Esophagus squamous epithelium (tissue), 5 donors: Measurements from ENCODE around the gene METTL2B. TPM values are rescaled to one million over a fixed set of nuclear protein-coding genes. Genes with fewer than 3 reads are reported as not detected.

ENCODE experiments used
- DNase-seq: peaks from one replicate; lab custom pipeline; 2025; lab: John Stamatoyannopoulos, UW
- H3K27ac ChIP-seq, 4 donors: fragments of 200-600 bp; sonication (generic); one replicate each; pipeline ENCODE4 v1.5.1; 2016 to 2019; ENCODE audit warnings: mild to moderate bottlenecking in 1 of 4
- H3K27me3 ChIP-seq, 4 donors: fragments of 200-600 bp; sonication (generic); 1 replicate in 3 of 4; 2 replicates in 1 of 4; pipeline versions ENCODE4 v1.5.1 to v1.6.0; 2017 to 2021; ENCODE audit warnings: antibody characterized with exemption in 1 of 4
- H3K36me3 ChIP-seq, 3 donors: fragments of 200-600 bp; sonication (generic); one replicate each; pipeline ENCODE4 v1.5.1; 2016 to 2019
- H3K4me1 ChIP-seq, 3 donors: fragments of 200-600 bp; sonication (generic); one replicate each; pipeline ENCODE4 v1.5.1; 2017 to 2019
- H3K4me3 ChIP-seq, 4 donors: fragments of 200-600 bp; sonication (generic); 1 replicate in 3 of 4; 2 replicates in 1 of 4; pipeline ENCODE4 v1.5.1; 2016 to 2019; ENCODE audit warnings: mild to moderate bottlenecking in 2 of 4, moderate library complexity in 1 of 4
- H3K9me3 ChIP-seq, 3 donors: fragments of 200-600 bp; sonication (generic); one replicate each; pipeline ENCODE4 v1.5.1; 2016 to 2019
- CTCF ChIP-seq, 6 experiments: fragments of 450-650 bp in 4 of 6; fragments of 200-600 bp in 2 of 6; sonication (generic) in 2 of 6; IDR thresholded peaks; one replicate each; pipeline ENCODE4 v1.5.1; 2016 to 2019; ENCODE audit warnings: antibody characterized with exemption in 6 of 6, mild to moderate bottlenecking in 4 of 6, moderate library complexity in 4 of 6
- POLR2A ChIP-seq, 4 donors: fragments of 450-650 bp; IDR thresholded peaks; one replicate each; pipeline ENCODE4 v1.6.1; 2017; ENCODE audit warnings: antibody characterized with exemption in 4 of 4, mild to moderate bottlenecking in 4 of 4, moderate library complexity in 3 of 4
- WGBS, 2 donors: methylation state at CpG; one replicate each; pipeline ENCODE4 v1.1.5; 2018; 5-methylcytosine and 5-hydroxymethylcytosine counted together
- intact Hi-C: fragments of 100-400 bp; cut with DNase I; formaldehyde crosslinking; loops from one replicate; pipeline ENCODE4 v1.15.0; 2022
- total RNA-seq, 4 donors: library from RNA; depleted of rRNA; stranded (reverse); fragments of >200 nt; gene quantifications; one replicate each; pipeline ENCODE4 v1.1.0, GENCODE V29; 2016
- donor health status: DM: yes; HTN: yes; CAD: no.

Gene METTL2B
- total RNA-seq, 4 donors from 2014 or later, result 20.2 to 26.6 (median 24.5) TPM

DNA sequence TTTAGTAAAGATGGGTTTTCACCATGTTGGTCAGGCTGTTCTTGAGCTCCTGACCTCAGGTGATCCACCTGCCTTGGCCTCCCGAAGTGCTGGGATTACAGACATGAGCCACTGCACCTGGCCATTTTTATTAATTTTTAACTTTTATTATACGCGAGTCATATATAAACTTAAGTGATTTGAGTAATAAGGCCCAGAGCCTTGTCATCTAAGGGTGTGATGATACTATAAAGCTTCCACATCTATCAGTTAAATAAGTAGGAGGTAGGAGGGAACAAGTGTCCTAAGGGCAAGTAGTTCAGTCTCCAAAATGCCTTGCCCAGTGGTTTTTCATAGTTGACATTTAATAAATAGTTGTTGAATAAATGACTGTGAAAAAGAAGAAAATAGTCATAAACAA, 34.2 kb upstream of the METTL2B start:
- no peak overlapping the region for H3K4me3 ChIP-seq
- TF ChIP-seq POLR2A (IDR thresholded peaks at IDR 0.05) (no peak), CTCF (IDR thresholded peaks at IDR 0.05) (no peak)
- intact Hi-C loops, result no loop called here

DNA sequence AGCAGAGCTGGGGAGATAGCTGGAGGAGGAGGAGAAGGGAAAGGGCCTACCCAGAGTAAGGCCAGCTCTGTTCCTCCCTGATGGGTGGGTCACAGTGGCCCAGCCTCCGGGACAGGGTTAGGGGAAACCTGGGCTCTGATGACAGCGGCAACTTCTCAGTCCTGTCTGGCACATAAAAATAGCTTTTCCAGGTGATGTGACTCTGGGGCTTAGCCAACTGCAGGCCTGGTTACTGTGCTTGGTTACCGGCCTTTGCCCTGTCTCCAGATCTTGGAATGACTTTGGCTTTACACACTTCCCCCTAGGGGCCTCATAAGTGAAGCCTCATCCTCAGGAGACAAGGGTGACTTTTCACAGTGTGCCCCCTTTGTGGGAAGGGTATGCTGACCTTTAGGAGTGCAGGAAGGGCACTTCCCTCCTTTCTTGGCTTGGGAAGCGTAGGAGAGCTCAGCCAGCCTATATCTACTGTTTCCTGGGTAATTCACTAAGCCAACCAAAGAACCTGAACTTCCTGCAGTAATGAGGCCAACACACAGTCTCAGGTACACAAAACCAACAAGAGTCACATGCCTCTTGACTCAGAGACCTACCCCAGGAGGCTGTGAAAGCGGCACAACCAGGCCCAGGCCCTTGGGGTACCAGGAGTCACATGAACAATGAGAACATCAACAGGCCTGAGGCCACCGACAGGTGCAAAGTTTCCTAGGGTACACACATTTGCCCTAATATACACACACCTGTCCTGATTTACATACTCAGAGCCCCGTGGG, 32.5 kb upstream of the METTL2B start:
- Histone ChIP-seq H3K27ac (peak overlapping the region; percentile 42 to 84 (median 76)), H3K36me3 (no peaks in the 10 kb centered on the region), H3K27me3 (no peaks in the 10 kb centered on the region), H3K4me3 (no peak overlapping the region), H3K9me3 (no peaks in the 10 kb centered on the region), H3K4me1 (peaks cover 0 to 20% (median 5%) of the 10 kb centered on the region in 3 donors)
- 58 to 64% methylated on average over 5 to 7 of the region's 7 CpGs for WGBS, 2 donors
- no peak for DNase-seq
- intact Hi-C loops, result no loop called here
- no peak for TF ChIP-seq POLR2A (IDR thresholded peaks at IDR 0.05)
- TF ChIP-seq CTCF (IDR thresholded peaks at IDR 0.05), result no peak

More for the DNA sequence above, 34.2 kb upstream of the METTL2B start:
- WGBS, 2 donors, result 88 to 98% methylated on average over 3 of the region's 3 CpGs
- H3K27ac ChIP-seq, result no peak overlapping the region
- no peaks in the 10 kb centered on the region for H3K9me3 ChIP-seq
- no peaks in the 10 kb centered on the region for H3K36me3 ChIP-seq
- peaks cover 0 to 20% (median 5%) of the 10 kb centered on the region in 3 donors for H3K4me1 ChIP-seq
- no peak for DNase-seq
- H3K27me3 ChIP-seq, result no peaks in the 10 kb centered on the region

DNA sequence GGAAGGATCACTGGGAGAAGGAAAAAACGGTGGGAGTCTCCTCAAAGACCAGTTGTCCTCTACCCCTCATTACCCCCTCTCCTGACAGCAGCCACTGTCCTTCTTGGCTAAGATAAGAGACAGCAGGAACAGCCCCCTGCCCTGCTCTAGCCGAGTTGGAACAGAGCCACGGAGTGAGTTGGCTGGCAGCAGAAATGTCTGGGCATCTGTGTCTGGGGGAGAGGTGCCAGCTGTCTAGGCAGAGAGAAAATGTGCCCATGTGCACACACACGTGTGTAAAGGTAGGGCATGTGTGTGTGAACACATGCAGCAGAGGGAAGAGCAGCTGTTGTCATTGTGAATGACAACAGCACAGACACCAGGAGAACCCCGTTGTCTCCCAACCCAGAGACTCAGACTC, 30.2 kb upstream of the METTL2B start:
- TF ChIP-seq CTCF (IDR thresholded peaks at IDR 0.05) (no peak), POLR2A (IDR thresholded peaks at IDR 0.05) (no peak)
- Histone ChIP-seq H3K36me3 (no peaks in the 10 kb centered on the region), H3K4me1 (peaks cover 0 to 20% (median 5%) of the 10 kb centered on the region in 3 donors), H3K27me3 (no peaks in the 10 kb centered on the region), H3K27ac (no peak overlapping the region), H3K9me3 (no peaks in the 10 kb centered on the region), H3K4me3 (no peak overlapping the region)
- intact Hi-C loops, result no loop called here
- WGBS, 2 donors, result 59 to 71% methylated on average over 1 to 5 of the region's 5 CpGs
- no peak for DNase-seq

DNA sequence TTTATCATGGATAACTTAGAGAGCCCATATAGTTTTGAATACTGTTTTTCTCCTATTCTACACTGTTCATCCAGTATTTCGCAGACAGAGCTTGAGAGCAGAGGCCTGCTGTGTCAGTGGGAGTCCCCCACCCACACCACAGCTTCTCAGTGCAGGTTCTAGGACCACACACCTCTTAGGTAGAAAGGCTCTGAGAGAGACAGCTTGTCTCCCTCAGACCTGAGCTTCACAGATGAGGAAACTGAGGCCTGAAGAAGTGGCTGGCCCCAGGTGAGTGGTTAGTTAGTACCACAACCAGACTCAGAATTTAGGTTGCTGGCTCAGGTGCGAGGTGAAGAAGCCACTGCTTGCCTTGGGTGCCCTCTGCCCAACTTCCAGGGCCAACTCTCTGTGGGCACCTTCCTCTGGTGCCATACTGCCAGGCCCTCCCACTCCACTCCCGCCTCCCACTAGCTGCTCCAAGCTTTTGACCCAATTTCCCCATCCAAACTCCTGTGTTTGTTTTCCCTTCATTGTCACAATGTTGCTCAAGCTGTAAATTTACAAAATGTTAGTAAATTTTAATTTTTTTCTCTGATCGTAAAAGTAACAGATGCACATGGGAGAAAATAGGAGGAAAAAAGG, 28.5 kb upstream of the METTL2B start:
- 67 to 73% methylated on average over 3 to 4 of the region's 4 CpGs for WGBS, 2 donors
- Histone ChIP-seq H3K36me3 (no peaks in the 10 kb centered on the region), H3K27me3 (no peaks in the 10 kb centered on the region), H3K27ac (no peak overlapping the region), H3K4me1 (peaks cover 0 to 20% (median 5%) of the 10 kb centered on the region in 3 donors), H3K4me3 (no peak overlapping the region), H3K9me3 (no peaks in the 10 kb centered on the region)
- TF ChIP-seq CTCF (IDR thresholded peaks at IDR 0.05) (no peak), POLR2A (IDR thresholded peaks at IDR 0.05) (no peak)
- intact Hi-C loops, result no loop called here
- no peak for DNase-seq

GRCh38 chr7:128448751-128449302, 27.7 kb upstream of the METTL2B start:
- Histone ChIP-seq H3K36me3 (no peaks in the 10 kb centered on the region), H3K9me3 (no peaks in the 10 kb centered on the region), H3K4me1 (peaks cover 0 to 19% (median 5%) of the 10 kb centered on the region in 3 donors), H3K27me3 (no peaks in the 10 kb centered on the region), H3K4me3 (no peak overlapping the region), H3K27ac (no peak overlapping the region)
- DNase-seq, result no peak
- 86 to 92% methylated on average over 6 of the region's 6 CpGs for WGBS, 2 donors
- TF ChIP-seq POLR2A (IDR thresholded peaks at IDR 0.05) (no peak), CTCF (IDR thresholded peaks at IDR 0.05) (no peak)
- intact Hi-C loops, result no loop called here
